ENCODE data around the gene OR5D18. TPM values are rescaled to one million over a fixed set of nuclear protein-coding genes. Genes with fewer than 3 reads are reported as not detected.
"Not testable (repeated sequence)": the region's sequence is repeated elsewhere in the genome, so short reads cannot be mapped to it uniquely, and the experiment has no call there.

Gene OR5D18
- total RNA-seq, 1 experiment from 2014 or later = not detected

DNA sequence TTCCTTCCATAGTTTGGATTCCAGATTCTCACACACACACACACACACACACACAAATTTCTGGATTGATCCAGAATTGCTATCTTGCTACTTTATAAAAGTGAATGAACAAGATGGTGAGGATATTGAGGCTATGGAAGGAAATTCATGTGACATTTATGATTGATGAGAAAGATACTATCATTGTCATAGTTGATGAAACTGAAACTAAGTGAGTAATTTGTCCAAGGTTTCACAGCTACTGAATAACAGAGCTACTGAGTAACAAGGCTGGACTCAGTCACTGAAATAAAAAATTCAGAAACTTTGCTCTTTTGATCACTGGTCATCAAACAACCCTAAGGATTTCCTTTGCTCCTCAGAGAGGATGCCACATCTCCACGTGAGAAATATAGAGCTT, 35.3 kb downstream of the OR5D18 start:
- CTCF ChIA-PET = no interaction called here
- Mint-ChIP-seq H3K9me3 (peaks cover 81% of the 10 kb centered on the region), H3K27me3 (ENCODE audit: low read depth) (peaks cover 7% of the 10 kb centered on the region), H3K36me3 (peaks cover 56% of the 10 kb centered on the region), H3K27ac (no peak overlapping the region), H3K4me1 (no peaks in the 10 kb centered on the region), H3K4me3 (no peak overlapping the region)
- ATAC-seq (no peak), DNase-seq (ENCODE audit: low spot score) (no peak)
- TF ChIP-seq ZNF671 (CRISPR knock-in tag; IDR thresholded peaks at IDR 0.05) (no peak), CREB1 (CRISPR knock-in tag; IDR thresholded peaks at IDR 0.05) (no peak), SP1 (CRISPR knock-in tag; conservative IDR thresholded peaks at IDR 0.05) (no peak)
- TF ChIP-seq, protein P1, sequence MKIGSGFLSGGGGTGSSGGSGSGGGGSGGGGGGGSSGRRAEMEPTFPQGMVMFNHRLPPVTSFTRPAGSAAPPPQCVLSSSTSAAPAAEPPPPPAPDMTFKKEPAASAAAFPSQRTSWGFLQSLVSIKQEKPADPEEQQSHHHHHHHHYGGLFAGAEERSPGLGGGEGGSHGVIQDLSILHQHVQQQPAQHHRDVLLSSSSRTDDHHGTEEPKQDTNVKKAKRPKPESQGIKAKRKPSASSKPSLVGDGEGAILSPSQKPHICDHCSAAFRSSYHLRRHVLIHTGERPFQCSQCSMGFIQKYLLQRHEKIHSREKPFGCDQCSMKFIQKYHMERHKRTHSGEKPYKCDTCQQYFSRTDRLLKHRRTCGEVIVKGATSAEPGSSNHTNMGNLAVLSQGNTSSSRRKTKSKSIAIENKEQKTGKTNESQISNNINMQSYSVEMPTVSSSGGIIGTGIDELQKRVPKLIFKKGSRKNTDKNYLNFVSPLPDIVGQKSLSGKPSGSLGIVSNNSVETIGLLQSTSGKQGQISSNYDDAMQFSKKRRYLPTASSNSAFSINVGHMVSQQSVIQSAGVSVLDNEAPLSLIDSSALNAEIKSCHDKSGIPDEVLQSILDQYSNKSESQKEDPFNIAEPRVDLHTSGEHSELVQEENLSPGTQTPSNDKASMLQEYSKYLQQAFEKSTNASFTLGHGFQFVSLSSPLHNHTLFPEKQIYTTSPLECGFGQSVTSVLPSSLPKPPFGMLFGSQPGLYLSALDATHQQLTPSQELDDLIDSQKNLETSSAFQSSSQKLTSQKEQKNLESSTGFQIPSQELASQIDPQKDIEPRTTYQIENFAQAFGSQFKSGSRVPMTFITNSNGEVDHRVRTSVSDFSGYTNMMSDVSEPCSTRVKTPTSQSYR (CRISPR knock-in tag; IDR thresholded peaks at IDR 0.05) = no peak
- POLR2A ChIA-PET = no interaction called here

DNA sequence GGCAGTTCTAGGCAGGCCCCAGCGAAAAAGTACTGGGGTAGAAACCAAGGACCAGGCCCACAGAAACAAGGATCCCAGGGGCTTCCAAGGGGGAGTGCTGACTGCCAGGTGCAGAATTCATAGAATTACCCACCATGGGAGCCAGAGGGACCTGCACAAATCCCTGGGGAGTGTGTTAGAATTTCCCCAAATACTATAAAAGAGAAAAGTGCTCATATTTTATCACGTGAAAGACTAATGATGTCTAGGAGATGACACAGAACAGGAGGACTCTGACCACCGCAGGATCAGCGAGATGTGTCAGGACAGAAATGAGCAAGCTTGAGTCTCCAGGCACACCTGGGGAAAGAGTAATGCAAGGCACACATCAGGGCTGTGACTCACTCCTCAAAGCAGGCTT, 47.9 kb downstream of the OR5D18 start:
- peaks cover 13% of the 10 kb centered on the region; the same call in 1 of the 2 replicates for H3K27me3 Mint-ChIP-seq (ENCODE audit: low read depth)
- ATAC-seq; DNase-seq (ENCODE audit: low spot score); H3K4me1 Mint-ChIP-seq; H3K27ac Mint-ChIP-seq; POLR2A ChIA-PET; H3K4me3 Mint-ChIP-seq; CTCF ChIA-PET: not testable (repeated sequence)
- peaks cover 54% of the 10 kb centered on the region for H3K36me3 Mint-ChIP-seq
- peaks cover 70% of the 10 kb centered on the region for H3K9me3 Mint-ChIP-seq

Other genes with a start within 250 kb of the OR5D18 start
- not detected in 3 replicates for gene OR4C16, start 247.5 kb upstream of the OR5D18 start, total RNA-seq (2021)
- not detected in 3 replicates for gene OR4C11, start 212.0 kb upstream of the OR5D18 start, total RNA-seq (2021)
- gene OR4P4, start 184.5 kb upstream of the OR5D18 start, total RNA-seq (2021) = not detected in 3 replicates
- not detected in 3 replicates for gene OR4S2, start 171.3 kb upstream of the OR5D18 start, total RNA-seq (2021)
- not detected in 3 replicates for gene OR4C6, start 157.4 kb upstream of the OR5D18 start, total RNA-seq (2021)
- gene OR5D13, start 46.2 kb upstream of the OR5D18 start, total RNA-seq (2021) = not detected in 3 replicates
- not detected in 3 replicates for gene OR5D14, start 24.1 kb upstream of the OR5D18 start, total RNA-seq (2021)
- gene OR5L1, start 8.3 kb upstream of the OR5D18 start, total RNA-seq (2021) = not detected in 3 replicates
- not detected in 3 replicates for gene OR5L2, start 7.6 kb downstream of the OR5D18 start, total RNA-seq (2021)
- gene OR5D16, start 19.1 kb downstream of the OR5D18 start, total RNA-seq (2021) = not detected in 3 replicates
- gene TRIM51, start 63.7 kb downstream of the OR5D18 start, total RNA-seq (2021) = not detected in 3 replicates
- not detected in 3 replicates for gene OR5W2, start 95.0 kb downstream of the OR5D18 start, total RNA-seq (2021)
- gene OR5I1, start 116.8 kb downstream of the OR5D18 start, total RNA-seq (2021) = not detected in 3 replicates
- 0.16 TPM in 1 of 3 replicates, not detected in the others for gene OR10AG1, start 150.3 kb downstream of the OR5D18 start, total RNA-seq (2021)
- gene OR5F1, start 175.0 kb downstream of the OR5D18 start, total RNA-seq (2021) = not detected in 3 replicates
- gene OR5AS1, start 208.0 kb downstream of the OR5D18 start, total RNA-seq (2021) = 0.02 TPM in 1 of 3 replicates, not detected in the others